OCI-LY7 (cell line): ENCODE data around the gene ABCC5.

ENCODE experiments used
- EZH2phosphoT487 ChIP-seq: fragments of 200-600 bp; sonication (generic); IDR thresholded peaks from 2 replicates; pipeline ENCODE4 v1.6.1; 2018; ENCODE audit warnings: low read depth, borderline replicate concordance, mild to moderate bottlenecking, mixed run types, antibody characterized with exemption, low read length, moderate library complexity, mixed read lengths
- TF ChIP-seq, protein P1 (sequence below): fragments of 200-600 bp; sonication (generic); conservative IDR thresholded peaks from 2 replicates; pipeline ENCODE4 v1.5.1; 2014; ENCODE audit warnings: mild to moderate bottlenecking, antibody characterized with exemption, low read length, moderate library complexity, mixed read lengths

DNA sequence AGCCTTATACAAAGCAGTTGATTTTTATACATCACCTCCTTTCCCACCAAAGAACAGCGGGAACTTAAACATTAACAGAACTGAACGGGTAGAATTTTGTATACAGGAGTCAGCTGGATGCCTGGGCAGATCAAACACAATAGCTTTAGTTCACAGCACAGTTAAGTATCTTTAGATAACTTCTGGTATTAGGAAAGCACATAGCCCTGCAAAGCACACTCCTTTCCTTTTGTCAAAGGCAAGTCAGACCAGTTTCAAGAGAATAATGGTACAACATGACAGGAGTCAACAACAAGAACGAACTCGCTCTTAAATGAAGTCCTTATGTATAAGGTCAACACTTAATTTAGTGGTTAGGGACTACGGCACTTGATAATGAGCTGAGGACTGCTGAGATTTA lies 26.3 kb downstream of the ABCC5 start:
- TF ChIP-seq, protein P1, sequence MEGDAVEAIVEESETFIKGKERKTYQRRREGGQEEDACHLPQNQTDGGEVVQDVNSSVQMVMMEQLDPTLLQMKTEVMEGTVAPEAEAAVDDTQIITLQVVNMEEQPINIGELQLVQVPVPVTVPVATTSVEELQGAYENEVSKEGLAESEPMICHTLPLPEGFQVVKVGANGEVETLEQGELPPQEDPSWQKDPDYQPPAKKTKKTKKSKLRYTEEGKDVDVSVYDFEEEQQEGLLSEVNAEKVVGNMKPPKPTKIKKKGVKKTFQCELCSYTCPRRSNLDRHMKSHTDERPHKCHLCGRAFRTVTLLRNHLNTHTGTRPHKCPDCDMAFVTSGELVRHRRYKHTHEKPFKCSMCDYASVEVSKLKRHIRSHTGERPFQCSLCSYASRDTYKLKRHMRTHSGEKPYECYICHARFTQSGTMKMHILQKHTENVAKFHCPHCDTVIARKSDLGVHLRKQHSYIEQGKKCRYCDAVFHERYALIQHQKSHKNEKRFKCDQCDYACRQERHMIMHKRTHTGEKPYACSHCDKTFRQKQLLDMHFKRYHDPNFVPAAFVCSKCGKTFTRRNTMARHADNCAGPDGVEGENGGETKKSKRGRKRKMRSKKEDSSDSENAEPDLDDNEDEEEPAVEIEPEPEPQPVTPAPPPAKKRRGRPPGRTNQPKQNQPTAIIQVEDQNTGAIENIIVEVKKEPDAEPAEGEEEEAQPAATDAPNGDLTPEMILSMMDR, result no peak
- no peak for TF ChIP-seq EZH2phosphoT487
